ENCODE measurements around the gene SKIC8. TPM values are rescaled to one million over a fixed set of nuclear protein-coding genes. Genes with fewer than 3 reads are reported as not detected.

Gene SKIC8
- total RNA-seq, 2 donors from 2014 or later, result 29.8 to 38.6 TPM

DNA sequence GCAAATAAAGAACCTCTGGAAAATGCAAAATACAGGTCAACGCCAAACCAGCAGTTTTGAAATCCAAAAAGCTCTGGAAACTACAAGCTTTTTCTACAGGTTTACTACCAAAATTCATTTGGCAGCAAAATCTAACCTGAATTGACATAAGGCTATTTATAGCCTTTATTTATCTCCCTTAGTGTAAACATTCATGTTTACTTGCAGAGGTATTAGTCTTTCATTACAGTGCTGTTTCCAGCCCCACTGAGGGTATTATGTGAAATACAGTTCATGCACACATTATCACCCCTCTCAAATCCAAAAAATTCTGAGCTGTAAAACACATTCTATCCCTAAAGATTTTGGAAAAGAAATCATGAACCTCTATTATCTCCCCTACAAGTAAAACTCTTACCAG lies 7.2 kb downstream of the SKIC8 start:
- no peak overlapping the region for H3K4me3 ChIP-seq
- peaks cover 37% of the 10 kb centered on the region for H3K36me3 ChIP-seq
- TF ChIP-seq, protein P1, sequence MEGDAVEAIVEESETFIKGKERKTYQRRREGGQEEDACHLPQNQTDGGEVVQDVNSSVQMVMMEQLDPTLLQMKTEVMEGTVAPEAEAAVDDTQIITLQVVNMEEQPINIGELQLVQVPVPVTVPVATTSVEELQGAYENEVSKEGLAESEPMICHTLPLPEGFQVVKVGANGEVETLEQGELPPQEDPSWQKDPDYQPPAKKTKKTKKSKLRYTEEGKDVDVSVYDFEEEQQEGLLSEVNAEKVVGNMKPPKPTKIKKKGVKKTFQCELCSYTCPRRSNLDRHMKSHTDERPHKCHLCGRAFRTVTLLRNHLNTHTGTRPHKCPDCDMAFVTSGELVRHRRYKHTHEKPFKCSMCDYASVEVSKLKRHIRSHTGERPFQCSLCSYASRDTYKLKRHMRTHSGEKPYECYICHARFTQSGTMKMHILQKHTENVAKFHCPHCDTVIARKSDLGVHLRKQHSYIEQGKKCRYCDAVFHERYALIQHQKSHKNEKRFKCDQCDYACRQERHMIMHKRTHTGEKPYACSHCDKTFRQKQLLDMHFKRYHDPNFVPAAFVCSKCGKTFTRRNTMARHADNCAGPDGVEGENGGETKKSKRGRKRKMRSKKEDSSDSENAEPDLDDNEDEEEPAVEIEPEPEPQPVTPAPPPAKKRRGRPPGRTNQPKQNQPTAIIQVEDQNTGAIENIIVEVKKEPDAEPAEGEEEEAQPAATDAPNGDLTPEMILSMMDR (IDR thresholded peaks at IDR 0.05), result no peak

DNA sequence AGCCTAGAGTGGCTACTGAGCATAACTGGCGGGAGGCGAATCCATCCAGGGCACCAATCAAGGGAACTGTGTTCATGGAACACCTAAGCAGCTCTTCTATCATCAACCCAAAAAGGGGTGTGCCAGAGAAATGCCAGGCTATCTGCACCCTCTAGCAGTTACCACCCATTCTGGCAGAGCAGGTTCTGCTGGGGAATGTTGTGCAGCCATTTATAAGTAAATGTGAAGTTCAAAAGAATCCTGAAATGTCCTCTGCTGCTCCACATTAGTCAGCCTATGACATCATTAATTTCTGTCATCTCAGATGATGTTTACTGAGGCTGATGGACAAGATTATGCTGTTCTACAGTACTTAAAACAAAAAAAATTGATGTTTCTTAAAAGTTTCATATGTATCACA lies 7.7 kb downstream of the SKIC8 start:
- no peaks in the 10 kb centered on the region for H3K27me3 ChIP-seq

More for the DNA sequence above, 7.2 kb downstream of the SKIC8 start:
- no peak for DNase-seq (ENCODE audit: low spot score)
- Histone ChIP-seq H3K9me3 (no peaks in the 10 kb centered on the region), H3K27ac (no peak overlapping the region), H3K4me1 (no peaks in the 10 kb centered on the region), H3K27me3 (no peaks in the 10 kb centered on the region)

DNA sequence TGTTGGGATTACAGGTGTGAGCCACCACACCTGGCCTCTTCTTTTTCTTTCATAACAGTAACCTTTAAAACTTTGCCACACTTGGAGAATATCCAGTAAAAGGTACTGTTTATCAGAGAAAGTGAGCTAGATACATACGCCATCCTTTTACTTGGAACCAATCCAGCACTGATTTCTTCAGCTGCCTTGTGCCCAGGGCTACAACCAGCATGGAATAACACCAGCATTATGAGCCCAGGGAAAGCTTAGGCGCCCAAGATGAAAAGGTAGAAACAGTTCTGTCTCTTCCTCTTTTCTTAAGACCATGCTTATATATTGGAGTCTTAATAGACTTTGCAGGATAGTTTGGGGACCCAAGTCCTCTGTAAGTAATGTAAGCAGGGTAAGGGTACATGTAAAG lies 8.4 kb downstream of the SKIC8 start:
- TF ChIP-seq, protein P1 (IDR thresholded peaks at IDR 0.05), result no peak
- no peak overlapping the region for H3K27ac ChIP-seq
- H3K4me3 ChIP-seq, result no peak overlapping the region
- H3K36me3 ChIP-seq, result peaks cover 40% of the 10 kb centered on the region
- no peaks in the 10 kb centered on the region for H3K4me1 ChIP-seq
- DNase-seq (ENCODE audit: low spot score), result no peak
- H3K27me3 ChIP-seq, result no peaks in the 10 kb centered on the region
- no peaks in the 10 kb centered on the region for H3K9me3 ChIP-seq

More for the DNA sequence above, 7.7 kb downstream of the SKIC8 start:
- Histone ChIP-seq H3K36me3 (peaks cover 40% of the 10 kb centered on the region), H3K4me1 (no peaks in the 10 kb centered on the region), H3K4me3 (no peak overlapping the region), H3K27ac (no peak overlapping the region), H3K9me3 (no peaks in the 10 kb centered on the region)
- no peak for DNase-seq (ENCODE audit: low spot score)
- TF ChIP-seq, protein P1 (IDR thresholded peaks at IDR 0.05), result no peak

DNA sequence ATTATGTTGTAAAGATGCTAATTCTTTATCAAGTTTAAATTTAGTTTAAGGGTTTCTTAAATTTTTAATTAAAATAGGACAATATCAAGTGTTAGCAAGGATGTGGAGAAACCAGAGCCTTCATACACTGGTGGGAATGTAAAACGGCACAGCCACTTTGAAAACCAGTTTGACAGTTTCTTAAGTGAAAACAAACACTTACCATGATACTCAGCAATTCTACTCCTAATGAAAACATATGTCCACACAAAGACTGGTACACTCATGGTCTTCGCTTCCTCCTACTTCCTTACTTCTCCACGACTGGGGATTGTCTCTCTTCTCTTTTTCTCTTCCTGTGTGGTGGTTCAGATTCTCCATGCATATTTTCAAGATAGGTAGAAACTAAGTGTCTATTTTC lies 9.2 kb downstream of the SKIC8 start:
- peaks cover 40% of the 10 kb centered on the region for H3K36me3 ChIP-seq
- no peaks in the 10 kb centered on the region for H3K9me3 ChIP-seq
- no peaks in the 10 kb centered on the region for H3K4me1 ChIP-seq
- H3K4me3 ChIP-seq, result no peak overlapping the region
- DNase-seq (ENCODE audit: low spot score), result no peak
- H3K27ac ChIP-seq, result no peak overlapping the region
- TF ChIP-seq, protein P1 (IDR thresholded peaks at IDR 0.05), result no peak
- no peaks in the 10 kb centered on the region for H3K27me3 ChIP-seq

DNA sequence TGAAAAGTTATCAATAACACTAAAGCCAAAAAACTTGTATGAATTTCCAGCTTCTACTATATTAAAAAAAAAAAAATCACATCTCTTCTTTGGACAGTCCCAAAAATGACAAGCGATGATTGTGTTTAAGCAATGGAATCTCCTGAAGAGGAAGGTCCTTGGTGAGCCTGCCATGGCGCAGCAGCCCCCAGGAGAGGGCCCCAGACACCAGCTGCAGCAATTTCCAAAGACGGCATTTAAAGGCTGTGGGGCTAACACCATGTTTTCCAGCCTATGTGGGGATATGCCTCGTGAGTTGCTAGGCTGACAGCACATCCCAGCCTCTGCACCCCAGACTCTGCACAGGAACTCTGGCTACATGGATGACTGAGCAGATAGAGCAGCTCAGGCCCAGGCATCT lies 14.7 kb downstream of the SKIC8 start:
- DNase-seq (ENCODE audit: low spot score), result no peak
- no peak overlapping the region for H3K27ac ChIP-seq
- peaks cover 58% of the 10 kb centered on the region for H3K36me3 ChIP-seq
- TF ChIP-seq, protein P1 (IDR thresholded peaks at IDR 0.05), result no peak
- no peaks in the 10 kb centered on the region for H3K27me3 ChIP-seq
- no peaks in the 10 kb centered on the region for H3K4me1 ChIP-seq
- no peak overlapping the region for H3K4me3 ChIP-seq
- no peaks in the 10 kb centered on the region for H3K9me3 ChIP-seq

DNA sequence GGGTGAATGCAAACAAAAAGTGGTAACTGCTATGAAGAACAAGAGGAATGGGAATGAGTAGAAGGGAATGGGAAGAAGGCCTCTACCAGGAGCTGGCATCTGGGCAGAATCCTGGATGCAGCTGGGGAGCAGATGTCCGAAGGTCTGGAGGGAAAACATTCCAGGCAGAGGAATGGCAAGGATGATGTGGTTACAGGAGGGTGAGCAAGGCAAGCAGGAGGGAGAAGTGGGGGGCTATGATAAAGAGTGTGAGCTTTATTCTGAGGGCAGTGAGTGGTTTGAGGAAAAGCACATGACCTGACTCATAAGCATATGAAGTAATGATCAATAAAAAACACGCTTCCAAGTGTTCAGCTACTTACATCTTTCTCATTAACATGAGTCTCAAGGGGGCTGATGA lies 17.1 kb downstream of the SKIC8 start:
- H3K27me3 ChIP-seq, result no peaks in the 10 kb centered on the region
- TF ChIP-seq, protein P1 (IDR thresholded peaks at IDR 0.05), result no peak
- H3K9me3 ChIP-seq, result no peaks in the 10 kb centered on the region
- H3K4me1 ChIP-seq, result no peaks in the 10 kb centered on the region
- DNase-seq (ENCODE audit: low spot score), result no peak
- H3K27ac ChIP-seq, result no peak overlapping the region
- no peak overlapping the region for H3K4me3 ChIP-seq
- H3K36me3 ChIP-seq, result peaks cover 63% of the 10 kb centered on the region
